Stimulated activated CD8-positive, alpha-beta memory T cell treated with anti-CD3 and anti-CD28 coated beads, Interleukin-7, amount 100 ng/mL, for 48 hours (primary cell): Measurements from ENCODE around the gene PRKCG.

Experiments
- DNase-seq, 2 donors: peaks; one replicate each; pipeline ENCODE4 v3.0.0-alpha.2; 2020; ENCODE audit warnings: low read depth in 1 of 2; ENCODE audit errors: extremely low read depth in 1 of 2

Gene PRKCG

GRCh38 chr19:53871454-53871853 is 10.5 kb upstream of the PRKCG start:
- DNase-seq: no peak

GRCh38 chr19:53872762-53873161 is 9.2 kb upstream of the PRKCG start:
- DNase-seq: no peak

GRCh38 chr19:53873773-53874605 is 8.0 kb upstream of the PRKCG start:
- no peak for DNase-seq

GRCh38 chr19:53874606-53874990 is 7.4 kb upstream of the PRKCG start:
- no peak for DNase-seq

- no peak for DNase-seq
Measured at GRCh38 chr19:53875602-53876325, 6.2 kb upstream of the PRKCG start.

GRCh38 chr19:53876651-53877224 is 5.3 kb upstream of the PRKCG start:
- no peak for DNase-seq

- no peak for DNase-seq
Measured at GRCh38 chr19:53877361-53877766, 4.6 kb upstream of the PRKCG start.

GRCh38 chr19:53878776-53879139 is 3.2 kb upstream of the PRKCG start:
- no peak for DNase-seq

- peak; percentile 73 to 77 for DNase-seq
Measured at GRCh38 chr19:53879140-53880081, 2.6 kb upstream of the PRKCG start.

- DNase-seq: no peak
Measured at GRCh38 chr19:53880711-53881481, 1.1 kb upstream of the PRKCG start.

GRCh38 chr19:53882391-53883050 is 524 bp downstream of the PRKCG start:
- DNase-seq: no peak

GRCh38 chr19:53883231-53883661 is 1.2 kb downstream of the PRKCG start:
- no peak for DNase-seq

GRCh38 chr19:53883741-53884140 is 1.7 kb downstream of the PRKCG start:
- no peak for DNase-seq

- DNase-seq: no peak
Measured at GRCh38 chr19:53884256-53884655, 2.3 kb downstream of the PRKCG start.

GRCh38 chr19:53885036-53885435 is 3.0 kb downstream of the PRKCG start:
- no peak for DNase-seq

- no peak for DNase-seq
Measured at GRCh38 chr19:53892301-53892980, 10.4 kb downstream of the PRKCG start.

- DNase-seq: no peak
Measured at GRCh38 chr19:53892981-53893325, 11.0 kb downstream of the PRKCG start.

GRCh38 chr19:53894707-53895106 is 12.7 kb downstream of the PRKCG start:
- no peak for DNase-seq

- DNase-seq: no peak
Measured at GRCh38 chr19:53896682-53897081, 14.7 kb downstream of the PRKCG start.
